HepG2 (cell line): ENCODE data around the gene HHIPL1. TPM values are rescaled to one million over a fixed set of nuclear protein-coding genes. Genes with fewer than 3 reads are reported as not detected.

Source experiments
- BRF2 ChIP-seq: sonication (generic); formaldehyde crosslinking; IDR thresholded peaks from 2 replicates; pipeline ENCODE4 v1.8.1; 2022; ENCODE audit warnings: mild to moderate bottlenecking, missing genetic modification reagents
- CHD4 ChIP-seq: fragments of 200-600 bp; sonication (generic); IDR thresholded peaks from 2 replicates; pipeline ENCODE4 v1.7.0; 2017; ENCODE audit warnings: mild to moderate bottlenecking, low read length, borderline replicate concordance
- EP300 ChIP-seq, 3 experiments: sonication (generic) in 1 of 3; formaldehyde crosslinking in 1 of 3; IDR thresholded peaks; 2 replicates each; pipeline versions ENCODE4 v1.5.1 to v1.6.1; 2011 to 2020; ENCODE audit warnings: low read depth in 2 of 3, low read length in 2 of 3, borderline replicate concordance in 1 of 3, improper control_type of control experiment in 1 of 3, mild to moderate bottlenecking in 1 of 3, missing genetic modification reagents in 1 of 3, moderate library complexity in 1 of 3
- FIP1L1 ChIP-seq: fragments of 200-400 bp; formaldehyde crosslinking; IDR thresholded peaks from 2 replicates; pipeline ENCODE4 v1.6.1; 2018; ENCODE audit warnings: low read depth, mild to moderate bottlenecking, low read length, moderate library complexity, borderline replicate concordance; ENCODE audit not compliant: insufficient read depth
- MTA1 ChIP-seq: sonication (generic); formaldehyde crosslinking; IDR thresholded peaks from 2 replicates; pipeline ENCODE4 v1.4.0; 2020; ENCODE audit warnings: missing genetic modification reagents, mild to moderate bottlenecking, borderline replicate concordance
- MTF1 ChIP-seq: sonication (generic); formaldehyde crosslinking; IDR thresholded peaks from 2 replicates; pipeline ENCODE4 v1.5.0; 2020; ENCODE audit warnings: missing genetic modification reagents
- POLR2A ChIP-seq, 2 experiments: IDR thresholded peaks; 2 replicates each; pipeline ENCODE4 v1.6.1; 2011; ENCODE audit warnings: low read depth in 2 of 2, low read length in 2 of 2, mild to moderate bottlenecking in 1 of 2, moderate library complexity in 1 of 2; ENCODE audit not compliant: insufficient read depth in 1 of 2
- PTBP1 ChIP-seq: fragments of 200-400 bp; formaldehyde crosslinking; IDR thresholded peaks from 2 replicates; pipeline ENCODE4 v1.6.1; 2018; ENCODE audit warnings: low read length, low read depth; ENCODE audit not compliant: poor library complexity, severe bottlenecking
- SMAD9 ChIP-seq: sonication (generic); formaldehyde crosslinking; IDR thresholded peaks from 2 replicates; pipeline ENCODE4 v1.5.1; 2020; ENCODE audit warnings: mild to moderate bottlenecking, missing genetic modification reagents
- XRCC5 ChIP-seq: fragments of 200-400 bp; formaldehyde crosslinking; optimal IDR thresholded peaks from 2 replicates; pipeline ENCODE3; 2017; ENCODE audit warnings: mild to moderate bottlenecking, low read length
- YEATS4 ChIP-seq: sonication (generic); formaldehyde crosslinking; IDR thresholded peaks from 2 replicates; pipeline ENCODE4 v1.4.0; 2020; ENCODE audit warnings: missing genetic modification reagents, borderline replicate concordance
- ZNF281 ChIP-seq: sonication (generic); formaldehyde crosslinking; IDR thresholded peaks from 2 replicates; pipeline ENCODE4 v1.4.0; 2020; ENCODE audit warnings: missing genetic modification reagents, borderline replicate concordance
- ZNF570 ChIP-seq: sonication (generic); formaldehyde crosslinking; IDR thresholded peaks from 2 replicates; pipeline ENCODE4 v1.4.0; 2020; ENCODE audit warnings: mild to moderate bottlenecking, missing genetic modification reagents, borderline replicate concordance
- ZNF670 ChIP-seq: sonication (generic); formaldehyde crosslinking; IDR thresholded peaks from 2 replicates; pipeline ENCODE4 v1.8.0; 2022; ENCODE audit warnings: mild to moderate bottlenecking, missing genetic modification reagents, borderline replicate concordance
- ZNF878 ChIP-seq: sonication (generic); formaldehyde crosslinking; IDR thresholded peaks from 2 replicates; pipeline ENCODE4 v1.8.1; 2023; ENCODE audit warnings: mild to moderate bottlenecking, missing genetic modification reagents, moderate library complexity
- polyA plus RNA-seq, 8 experiments: library from polyadenylated mRNA; depleted of rRNA in 3 of 8; stranded (reverse) in 7 of 8; unstranded in 1 of 8; fragments of >200 nt; fragmentation: Illumina TruSeq in 4 of 8; extraction: Trizol in 4 of 8; gene quantifications; 2 replicates each; pipeline versions ENCODE4 v1.2.1 to v1.2.3, GENCODE V29; 2011 to 2016; ENCODE audit warnings: low read depth in 4 of 8, missing spikeins in 1 of 8, mixed read lengths in 1 of 8; ENCODE audit not compliant: insufficient read depth in 1 of 8
- total RNA-seq, 5 experiments: library from RNA; depleted of rRNA; stranded (reverse); fragments of >200 nt; fragmentation: Illumina TruSeq; extraction: Trizol; gene quantifications; 2 replicates each; pipeline ENCODE4 v1.2.3, GENCODE V29; 2016; ENCODE audit warnings: low read depth in 1 of 5
- TF ChIP-seq, protein P1 (sequence below): sonication (generic); formaldehyde crosslinking; IDR thresholded peaks from 2 replicates; pipeline ENCODE4 v1.4.0; 2020; ENCODE audit warnings: missing genetic modification reagents
- TF ChIP-seq, protein P2 (sequence below): sonication (generic); formaldehyde crosslinking; IDR thresholded peaks from 2 replicates; pipeline ENCODE4 v1.4.0; 2020; ENCODE audit warnings: missing genetic modification reagents, mild to moderate bottlenecking, borderline replicate concordance
- TF ChIP-seq, protein P3 (sequence below): sonication (generic); formaldehyde crosslinking; IDR thresholded peaks from 2 replicates; pipeline ENCODE4 v1.8.0; 2022; ENCODE audit warnings: mild to moderate bottlenecking, missing genetic modification reagents, moderate library complexity

HHIPL1 gene
- total and polyA plus RNA-seq, 2 of the 13 experiments (the other 11 are each of a cell fraction or from before 2014, with no cell fraction given): not detected

DNA sequence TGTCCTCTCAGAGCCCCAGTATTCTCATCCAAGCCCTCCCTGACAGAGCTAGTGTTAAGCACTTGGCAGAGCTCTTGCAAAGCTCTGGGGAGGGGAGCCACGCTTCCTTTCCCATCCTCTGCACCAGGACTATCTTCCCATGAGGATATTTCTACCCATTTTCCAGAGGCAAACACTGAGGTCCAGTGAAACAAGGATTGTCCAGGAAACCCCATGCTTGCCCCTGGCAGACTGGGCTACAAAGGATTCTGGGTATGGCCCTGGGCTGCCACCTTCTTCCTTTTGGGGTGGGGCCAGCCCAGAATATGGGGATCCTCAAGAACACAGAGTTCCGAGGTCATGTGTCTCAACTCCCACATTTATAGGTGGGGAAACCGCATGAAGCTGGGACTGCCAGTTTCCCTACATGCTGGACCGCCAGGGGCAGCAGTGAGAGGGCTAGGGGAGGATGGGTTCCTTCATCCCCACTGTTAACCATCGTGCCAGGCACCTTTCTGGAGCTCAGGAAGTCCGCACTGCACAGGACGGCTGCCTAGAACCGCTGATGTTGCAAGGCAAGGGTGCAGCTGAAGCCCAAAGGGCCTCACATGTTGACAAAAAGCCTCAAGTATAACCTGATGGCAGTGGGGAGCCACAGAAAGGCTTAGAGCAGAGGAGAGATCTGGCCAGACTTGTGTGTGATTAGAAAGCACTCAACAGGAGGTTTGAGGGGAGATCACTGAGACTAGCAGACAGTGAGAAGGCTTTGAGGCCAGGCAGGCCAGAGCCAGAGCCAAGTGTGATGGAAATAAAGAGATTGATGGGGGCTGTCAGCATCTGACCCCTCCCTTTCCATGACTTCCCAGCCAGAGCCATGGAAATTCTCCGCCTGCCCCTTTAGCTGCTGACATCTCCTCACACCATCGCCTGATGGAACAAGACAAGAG, 35.4 kb upstream of the HHIPL1 start (continued):
- no peak for TF ChIP-seq ZNF281 (CRISPR knock-in tag)
- TF ChIP-seq POLR2A (IDR thresholded peaks at IDR 0.05; ENCODE audit: insufficient read depth in 1 of 2, low read depth in 2 of 2, low read length in 2 of 2): no peak
- no peak for TF ChIP-seq ZNF570 (CRISPR knock-in tag)
- no peak for TF ChIP-seq SMAD9 (CRISPR knock-in tag)
- no peak for TF ChIP-seq PTBP1
- TF ChIP-seq ZNF670 (CRISPR knock-in tag): no peak
- TF ChIP-seq, protein P1, sequence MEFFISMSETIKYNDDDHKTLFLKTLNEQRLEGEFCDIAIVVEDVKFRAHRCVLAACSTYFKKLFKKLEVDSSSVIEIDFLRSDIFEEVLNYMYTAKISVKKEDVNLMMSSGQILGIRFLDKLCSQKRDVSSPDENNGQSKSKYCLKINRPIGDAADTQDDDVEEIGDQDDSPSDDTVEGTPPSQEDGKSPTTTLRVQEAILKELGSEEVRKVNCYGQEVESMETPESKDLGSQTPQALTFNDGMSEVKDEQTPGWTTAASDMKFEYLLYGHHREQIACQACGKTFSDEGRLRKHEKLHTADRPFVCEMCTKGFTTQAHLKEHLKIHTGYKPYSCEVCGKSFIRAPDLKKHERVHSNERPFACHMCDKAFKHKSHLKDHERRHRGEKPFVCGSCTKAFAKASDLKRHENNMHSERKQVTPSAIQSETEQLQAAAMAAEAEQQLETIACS (CRISPR knock-in tag): no peak
- TF ChIP-seq, protein P2, sequence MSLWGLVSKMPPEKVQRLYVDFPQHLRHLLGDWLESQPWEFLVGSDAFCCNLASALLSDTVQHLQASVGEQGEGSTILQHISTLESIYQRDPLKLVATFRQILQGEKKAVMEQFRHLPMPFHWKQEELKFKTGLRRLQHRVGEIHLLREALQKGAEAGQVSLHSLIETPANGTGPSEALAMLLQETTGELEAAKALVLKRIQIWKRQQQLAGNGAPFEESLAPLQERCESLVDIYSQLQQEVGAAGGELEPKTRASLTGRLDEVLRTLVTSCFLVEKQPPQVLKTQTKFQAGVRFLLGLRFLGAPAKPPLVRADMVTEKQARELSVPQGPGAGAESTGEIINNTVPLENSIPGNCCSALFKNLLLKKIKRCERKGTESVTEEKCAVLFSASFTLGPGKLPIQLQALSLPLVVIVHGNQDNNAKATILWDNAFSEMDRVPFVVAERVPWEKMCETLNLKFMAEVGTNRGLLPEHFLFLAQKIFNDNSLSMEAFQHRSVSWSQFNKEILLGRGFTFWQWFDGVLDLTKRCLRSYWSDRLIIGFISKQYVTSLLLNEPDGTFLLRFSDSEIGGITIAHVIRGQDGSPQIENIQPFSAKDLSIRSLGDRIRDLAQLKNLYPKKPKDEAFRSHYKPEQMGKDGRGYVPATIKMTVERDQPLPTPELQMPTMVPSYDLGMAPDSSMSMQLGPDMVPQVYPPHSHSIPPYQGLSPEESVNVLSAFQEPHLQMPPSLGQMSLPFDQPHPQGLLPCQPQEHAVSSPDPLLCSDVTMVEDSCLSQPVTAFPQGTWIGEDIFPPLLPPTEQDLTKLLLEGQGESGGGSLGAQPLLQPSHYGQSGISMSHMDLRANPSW (CRISPR knock-in tag): no peak
- no peak for TF ChIP-seq BRF2 (CRISPR knock-in tag)
- no peak for TF ChIP-seq MTF1 (CRISPR knock-in tag)
- TF ChIP-seq YEATS4 (CRISPR knock-in tag): no peak
- TF ChIP-seq FIP1L1: no peak
- TF ChIP-seq EP300 (IDR thresholded peaks at IDR 0.05; ENCODE audit: low read depth in 2 of 2, low read length in 2 of 2): no peak
- no peak for TF ChIP-seq EP300 (CRISPR knock-in tag; IDR thresholded peaks at IDR 0.05; ENCODE audit: borderline replicate concordance)
- TF ChIP-seq XRCC5: peak; percentile 89
- TF ChIP-seq, protein P3, sequence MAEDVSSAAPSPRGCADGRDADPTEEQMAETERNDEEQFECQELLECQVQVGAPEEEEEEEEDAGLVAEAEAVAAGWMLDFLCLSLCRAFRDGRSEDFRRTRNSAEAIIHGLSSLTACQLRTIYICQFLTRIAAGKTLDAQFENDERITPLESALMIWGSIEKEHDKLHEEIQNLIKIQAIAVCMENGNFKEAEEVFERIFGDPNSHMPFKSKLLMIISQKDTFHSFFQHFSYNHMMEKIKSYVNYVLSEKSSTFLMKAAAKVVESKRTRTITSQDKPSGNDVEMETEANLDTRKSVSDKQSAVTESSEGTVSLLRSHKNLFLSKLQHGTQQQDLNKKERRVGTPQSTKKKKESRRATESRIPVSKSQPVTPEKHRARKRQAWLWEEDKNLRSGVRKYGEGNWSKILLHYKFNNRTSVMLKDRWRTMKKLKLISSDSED (CRISPR knock-in tag): no peak
- no peak for TF ChIP-seq ZNF878 (CRISPR knock-in tag)
- TF ChIP-seq CHD4: peak; percentile 65; the same call in 1 of the 2 replicates
- TF ChIP-seq MTA1: no peak
